Adrenal gland (tissue), 5 donors: ENCODE data around the gene GANC.

Source experiments
- CTCF ChIP-seq, 6 experiments: fragments of 450-650 bp in 4 of 6; fragments of 200-600 bp in 2 of 6; sonication (generic) in 1 of 6; IDR thresholded peaks; 1 replicate in 5 of 6; 2 replicates in 1 of 6; pipeline versions ENCODE4 v1.5.1 to v1.8.0; 2016 to 2021; ENCODE audit warnings: antibody characterized with exemption in 6 of 6, mild to moderate bottlenecking in 2 of 6, moderate library complexity in 1 of 6
- POLR2A ChIP-seq, 2 donors: fragments of 450-650 bp; IDR thresholded peaks; one replicate each; pipeline ENCODE4 v1.6.1; 2017; ENCODE audit warnings: antibody characterized with exemption in 2 of 2, mild to moderate bottlenecking in 2 of 2, moderate library complexity in 1 of 2
- donor health status: DM: no; HTN: no; CAD: no.

GRCh38 chr15:42356851-42357250, 83.8 kb downstream of the GANC start:
- TF ChIP-seq POLR2A (IDR thresholded peaks at IDR 0.05) (no peak), CTCF (IDR thresholded peaks at IDR 0.05) (no peak)
